GM12864 (cell line): ENCODE results near the gene C2CD4B.

Source experiments
- DNase-seq: peaks from one replicate; pipeline ENCODE4 v3.0.0-alpha.2; 2011; ENCODE audit warnings: low read depth
- H3K4me3 ChIP-seq: 2 replicates; pipeline ENCODE4 v1.5.1; 2011; ENCODE audit warnings: mild to moderate bottlenecking, low read depth, low read length, control low read depth
- CTCF ChIP-seq: IDR thresholded peaks from 2 replicates; pipeline ENCODE4 v1.5.1; 2011; ENCODE audit warnings: low read depth, mild to moderate bottlenecking, moderate library complexity, low read length, control low read depth, inconsistent platforms; ENCODE audit errors: missing control alignments

The C2CD4B gene

GRCh38 chr15:62141643-62142588 lies 23.2 kb downstream of the C2CD4B start:
- DNase-seq = no peak
- no peak for TF ChIP-seq CTCF
- H3K4me3 ChIP-seq = no peak overlapping the region

DNA sequence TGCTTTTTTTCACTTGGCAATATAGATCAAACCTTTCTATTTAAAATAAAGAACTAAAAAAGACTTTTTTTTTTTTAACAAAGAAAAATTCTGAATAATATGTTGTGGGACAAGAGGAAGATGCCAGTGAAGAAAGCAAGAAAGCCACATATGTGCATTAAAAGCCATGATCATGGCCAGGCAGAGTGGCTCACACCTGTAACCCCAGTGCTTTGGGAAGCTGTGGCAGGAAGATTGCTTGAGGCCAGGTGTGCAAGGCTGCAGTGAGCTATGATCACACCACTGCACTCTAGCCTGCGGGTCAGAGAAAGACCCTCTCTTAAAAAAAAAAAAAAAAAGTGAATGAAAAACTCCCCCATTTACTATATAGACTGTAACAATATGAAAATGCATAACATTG lies 23.9 kb downstream of the C2CD4B start:
- H3K4me3 ChIP-seq = no peak overlapping the region
- no peak for TF ChIP-seq CTCF
- no peak for DNase-seq

- no peak for TF ChIP-seq CTCF
- H3K4me3 ChIP-seq = no peak overlapping the region
- DNase-seq = no peak
Observed at GRCh38 chr15:62138124-62138523, 27.0 kb downstream of the C2CD4B start.

- H3K4me3 ChIP-seq = no peak overlapping the region
- no peak for DNase-seq
- no peak for TF ChIP-seq CTCF
Observed at GRCh38 chr15:62136911-62137865, 27.9 kb downstream of the C2CD4B start.

- DNase-seq = no peak
- no peak for TF ChIP-seq CTCF
- no peak overlapping the region for H3K4me3 ChIP-seq
Observed at GRCh38 chr15:62135532-62136134, 29.5 kb downstream of the C2CD4B start.

DNA sequence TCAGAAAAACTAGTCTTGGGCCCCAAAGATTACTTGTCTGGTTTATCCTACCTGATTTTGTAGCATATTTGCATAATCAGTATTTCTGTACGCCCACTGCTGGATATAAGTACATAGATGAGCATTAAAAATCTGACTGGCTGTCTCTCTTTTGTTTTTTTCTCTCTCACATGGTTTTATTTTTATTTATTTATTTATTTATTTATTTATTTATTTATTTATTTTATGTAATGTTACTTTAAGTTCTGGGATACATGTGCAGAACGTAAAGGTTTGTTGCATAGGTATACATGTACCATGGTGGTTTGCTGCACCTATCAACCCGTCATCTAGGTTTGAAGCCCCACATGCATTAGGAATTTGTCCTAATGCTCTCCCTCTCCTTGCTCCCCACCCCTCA lies 31.9 kb downstream of the C2CD4B start:
- no peak overlapping the region for H3K4me3 ChIP-seq
- TF ChIP-seq CTCF = no peak
- DNase-seq = no peak
